Tibial nerve (tissue), 4 donors: ENCODE results near the gene CD200.

ENCODE experiments used
- CTCF ChIP-seq, 5 experiments: fragments of 200-600 bp in 3 of 5; fragments of 450-650 bp in 2 of 5; sonication (generic) in 3 of 5; IDR thresholded peaks; one replicate each; pipeline ENCODE4 v1.5.1; 2016 to 2019; ENCODE audit warnings: antibody characterized with exemption in 5 of 5, mild to moderate bottlenecking in 3 of 5, moderate library complexity in 2 of 5
- EP300 ChIP-seq, 2 donors: sonication (generic); formaldehyde crosslinking; IDR thresholded peaks; one replicate each; pipeline ENCODE4 v1.6.1; 2017; ENCODE audit warnings: antibody characterized with exemption in 2 of 2, mild to moderate bottlenecking in 1 of 2
- POLR2A ChIP-seq, 2 donors: fragments of 450-650 bp; IDR thresholded peaks; one replicate each; pipeline ENCODE4 v1.6.1; 2017; ENCODE audit warnings: antibody characterized with exemption in 2 of 2, mild to moderate bottlenecking in 2 of 2, moderate library complexity in 2 of 2

GRCh38 chr3:112320691-112321090 lies 12.3 kb upstream of the CD200 start:
- TF ChIP-seq CTCF (IDR thresholded peaks at IDR 0.05), result no peak
- TF ChIP-seq POLR2A (IDR thresholded peaks at IDR 0.05), result no peak
- no peak for TF ChIP-seq EP300 (IDR thresholded peaks at IDR 0.05)
